ENCODE data around the gene PREPL. TPM values are rescaled to one million over a fixed set of nuclear protein-coding genes. Genes with fewer than 3 reads are reported as not detected.
"Not testable (repeated sequence)": the region's sequence is repeated elsewhere in the genome, so short reads cannot be mapped to it uniquely, and the experiment has no call there.

Gene PREPL
- total RNA-seq, 2 experiments from 2014 or later, result 30.0 to 31.4 TPM

DNA sequence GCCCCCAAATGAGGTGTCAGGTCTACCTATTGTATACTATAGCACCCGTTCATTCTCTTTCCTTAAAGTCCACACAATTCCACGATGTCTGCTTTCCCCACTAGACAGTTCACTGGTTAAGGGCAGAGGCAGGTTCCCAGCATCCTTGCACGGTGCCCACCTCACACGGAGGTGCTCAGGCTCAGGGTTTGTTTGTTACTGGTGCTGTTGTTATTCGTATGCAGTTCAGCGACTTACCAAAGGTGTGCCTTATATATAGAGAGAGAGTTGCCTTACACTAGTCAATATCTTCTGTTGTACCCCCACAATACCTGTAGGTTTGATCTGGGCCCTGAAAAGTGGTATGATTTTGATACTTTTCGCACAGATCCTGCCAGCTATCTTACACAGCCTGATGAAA, 55.4 kb downstream of the PREPL start:
- no peak overlapping the region for H3K4me3 ChIP-seq (ENCODE audit: low read length)
- no peaks in the 10 kb centered on the region for H3K27me3 Mint-ChIP-seq
- DNase-seq (no peak), ATAC-seq (ENCODE audit: poor library complexity) (no peak)
- no peaks in the 10 kb centered on the region for H3K27me3 ChIP-seq (ENCODE audit: control insufficient read depth in 1 of 2, insufficient read depth in 2 of 2, low read length in 2 of 2)
- no peaks in the 10 kb centered on the region for H3K36me3 ChIP-seq (ENCODE audit: insufficient read depth, low read length)
- TF ChIP-seq, protein P1, sequence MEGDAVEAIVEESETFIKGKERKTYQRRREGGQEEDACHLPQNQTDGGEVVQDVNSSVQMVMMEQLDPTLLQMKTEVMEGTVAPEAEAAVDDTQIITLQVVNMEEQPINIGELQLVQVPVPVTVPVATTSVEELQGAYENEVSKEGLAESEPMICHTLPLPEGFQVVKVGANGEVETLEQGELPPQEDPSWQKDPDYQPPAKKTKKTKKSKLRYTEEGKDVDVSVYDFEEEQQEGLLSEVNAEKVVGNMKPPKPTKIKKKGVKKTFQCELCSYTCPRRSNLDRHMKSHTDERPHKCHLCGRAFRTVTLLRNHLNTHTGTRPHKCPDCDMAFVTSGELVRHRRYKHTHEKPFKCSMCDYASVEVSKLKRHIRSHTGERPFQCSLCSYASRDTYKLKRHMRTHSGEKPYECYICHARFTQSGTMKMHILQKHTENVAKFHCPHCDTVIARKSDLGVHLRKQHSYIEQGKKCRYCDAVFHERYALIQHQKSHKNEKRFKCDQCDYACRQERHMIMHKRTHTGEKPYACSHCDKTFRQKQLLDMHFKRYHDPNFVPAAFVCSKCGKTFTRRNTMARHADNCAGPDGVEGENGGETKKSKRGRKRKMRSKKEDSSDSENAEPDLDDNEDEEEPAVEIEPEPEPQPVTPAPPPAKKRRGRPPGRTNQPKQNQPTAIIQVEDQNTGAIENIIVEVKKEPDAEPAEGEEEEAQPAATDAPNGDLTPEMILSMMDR (IDR thresholded peaks at IDR 0.05), result no peak
- ChIA-PET POLR2A (interaction anchor here (0.6 kb wide), 1 partner anchor 56 kb away, joined by 3 read pairs; no protein-coding TSS in a partner anchor), CTCF (interaction anchor here (0.7 to 1.3 kb wide), 3 partner anchors 22 to 173 kb away, joined by 4 read pairs; no protein-coding TSS in a partner anchor)
- intact Hi-C loops (cut with DNase I, micrococcal nuclease), result no loop called here
- H3K27ac ChIP-seq (ENCODE audit: low read depth in 1 of 2, low read length in 2 of 2), result no peak overlapping the region
- H3K9me3 ChIP-seq (ENCODE audit: control insufficient read depth in 1 of 2, insufficient read depth in 1 of 2, low read length in 2 of 2), result peaks cover 15 to 24% of the 10 kb centered on the region in 2 experiments
- H3K4me1 Mint-ChIP-seq (ENCODE audit: low read depth), result no peaks in the 10 kb centered on the region
- no peaks in the 10 kb centered on the region for H3K4me1 ChIP-seq (ENCODE audit: insufficient read depth, low read length)
- H3K27ac Mint-ChIP-seq, result no peak overlapping the region
- H3K9me3 Mint-ChIP-seq, result peaks cover 12% of the 10 kb centered on the region
- H3K36me3 Mint-ChIP-seq (ENCODE audit: low read depth), result peaks cover 16% of the 10 kb centered on the region
- no peak overlapping the region for H3K4me3 Mint-ChIP-seq

DNA sequence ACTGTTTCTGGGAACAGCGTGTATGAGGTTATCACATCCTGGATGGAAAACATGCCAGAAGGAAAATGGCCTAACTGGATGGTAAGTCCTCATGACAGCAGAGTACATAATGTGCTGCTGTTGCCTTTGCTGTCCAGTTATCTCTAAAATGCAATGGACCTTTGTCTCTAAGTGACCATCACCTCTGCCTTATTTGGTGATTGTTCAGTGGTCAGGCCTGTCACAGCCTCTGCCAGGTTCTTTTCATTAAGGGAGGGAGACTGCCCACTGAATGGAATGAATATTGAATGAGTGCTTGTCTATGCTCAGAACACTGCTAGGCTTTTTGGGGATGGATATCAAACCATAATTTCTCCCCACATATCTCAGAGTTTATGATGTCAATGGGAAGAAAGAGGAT, 57.0 kb downstream of the PREPL start:
- ChIA-PET CTCF (no interaction called here), POLR2A (no interaction called here)
- Mint-ChIP-seq H3K4me1 (ENCODE audit: low read depth) (no peaks in the 10 kb centered on the region), H3K27me3 (peaks cover 9% of the 10 kb centered on the region), H3K27ac (no peak overlapping the region), H3K4me3 (no peak overlapping the region), H3K36me3 (ENCODE audit: low read depth) (peaks cover 5% of the 10 kb centered on the region), H3K9me3 (peaks cover 6% of the 10 kb centered on the region)
- intact Hi-C loops (cut with DNase I, micrococcal nuclease), result no loop called here
- Histone ChIP-seq H3K36me3 (ENCODE audit: insufficient read depth, low read length) (no peaks in the 10 kb centered on the region), H3K9me3 (ENCODE audit: control insufficient read depth in 1 of 2, insufficient read depth in 1 of 2, low read length in 2 of 2) (peaks cover 5 to 8% of the 10 kb centered on the region in 2 experiments), H3K4me1 (ENCODE audit: insufficient read depth, low read length) (no peaks in the 10 kb centered on the region), H3K27me3 (ENCODE audit: control insufficient read depth in 1 of 2, insufficient read depth in 2 of 2, low read length in 2 of 2) (no peaks in the 10 kb centered on the region), H3K4me3 (ENCODE audit: low read length) (no peak overlapping the region), H3K27ac (ENCODE audit: low read depth in 1 of 2, low read length in 2 of 2) (no peak overlapping the region)
- no peak for DNase-seq
- no peak for ATAC-seq (ENCODE audit: poor library complexity)
- TF ChIP-seq, protein P1 (IDR thresholded peaks at IDR 0.05), result no peak

DNA sequence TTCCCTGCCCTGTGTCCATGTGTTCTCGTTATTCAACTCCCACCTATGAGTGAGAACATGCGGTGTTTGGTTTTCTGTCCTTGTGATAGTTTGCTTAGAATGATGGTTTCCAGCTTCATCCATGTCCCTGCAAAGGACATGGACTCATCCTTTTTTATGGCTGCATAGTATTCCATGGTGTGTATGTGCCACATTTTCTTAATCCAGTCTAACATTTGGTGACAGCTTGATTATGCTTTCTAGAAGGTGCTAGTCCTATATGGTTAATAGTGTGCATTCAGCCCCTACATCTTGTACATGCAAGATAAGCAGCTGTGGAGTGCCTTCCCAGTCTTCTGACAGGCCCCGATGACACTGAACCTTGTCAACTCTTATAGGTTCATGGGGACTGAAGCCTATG, 57.5 kb downstream of the PREPL start:
- H3K4me1 ChIP-seq (ENCODE audit: insufficient read depth, low read length); H3K27me3 Mint-ChIP-seq; H3K4me3 Mint-ChIP-seq; H3K27me3 ChIP-seq (ENCODE audit: control insufficient read depth in 1 of 2, insufficient read depth in 2 of 2, low read length in 2 of 2); H3K36me3 ChIP-seq (ENCODE audit: insufficient read depth, low read length); H3K4me3 ChIP-seq (ENCODE audit: low read length); H3K4me1 Mint-ChIP-seq (ENCODE audit: low read depth); POLR2A ChIA-PET; DNase-seq; H3K36me3 Mint-ChIP-seq (ENCODE audit: low read depth); H3K9me3 Mint-ChIP-seq; CTCF ChIA-PET; H3K27ac ChIP-seq (ENCODE audit: low read depth in 1 of 2, low read length in 2 of 2); ATAC-seq (ENCODE audit: poor library complexity); H3K9me3 ChIP-seq (ENCODE audit: control insufficient read depth in 1 of 2, insufficient read depth in 1 of 2, low read length in 2 of 2); intact Hi-C loops (cut with DNase I, micrococcal nuclease); H3K27ac Mint-ChIP-seq: not testable (repeated sequence)

DNA sequence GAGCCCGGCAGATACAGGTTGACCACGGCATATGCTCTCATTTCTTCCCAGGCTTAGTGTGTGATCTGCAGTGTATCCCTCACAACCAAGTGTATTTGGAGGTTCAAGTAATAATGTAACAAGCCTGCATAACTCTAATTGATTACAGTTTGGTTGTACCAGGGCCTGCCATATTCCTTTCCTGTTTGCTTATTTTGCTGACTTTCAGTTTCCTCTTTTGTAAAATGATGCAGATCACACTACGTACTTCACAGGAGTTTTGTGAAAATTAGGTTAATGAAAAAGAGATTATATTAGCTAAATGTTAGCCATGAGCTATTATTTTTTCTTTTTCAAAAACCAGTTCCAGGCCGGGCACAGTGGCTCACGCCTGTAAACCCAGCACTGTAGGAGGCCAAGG, 60.2 kb downstream of the PREPL start:
- ChIA-PET CTCF (no interaction called here), POLR2A (no interaction called here)
- Mint-ChIP-seq H3K4me3 (no peak overlapping the region), H3K27me3 (peaks cover 9% of the 10 kb centered on the region), H3K9me3 (no peaks in the 10 kb centered on the region), H3K27ac (no peak overlapping the region), H3K4me1 (ENCODE audit: low read depth) (peaks cover 13% of the 10 kb centered on the region), H3K36me3 (ENCODE audit: low read depth) (no peaks in the 10 kb centered on the region)
- TF ChIP-seq, protein P1 (IDR thresholded peaks at IDR 0.05), result no peak
- no peak for DNase-seq
- Histone ChIP-seq H3K27me3 (ENCODE audit: control insufficient read depth in 1 of 2, insufficient read depth in 2 of 2, low read length in 2 of 2) (no peaks in the 10 kb centered on the region), H3K9me3 (ENCODE audit: control insufficient read depth in 1 of 2, insufficient read depth in 1 of 2, low read length in 2 of 2) (no peaks in the 10 kb centered on the region), H3K4me1 (ENCODE audit: insufficient read depth, low read length) (no peaks in the 10 kb centered on the region), H3K4me3 (ENCODE audit: low read length) (no peak overlapping the region), H3K36me3 (ENCODE audit: insufficient read depth, low read length) (no peaks in the 10 kb centered on the region), H3K27ac (ENCODE audit: low read depth in 1 of 2, low read length in 2 of 2) (no peak overlapping the region)
- intact Hi-C loops (cut with DNase I, micrococcal nuclease), result no loop called here
- no peak for ATAC-seq (ENCODE audit: poor library complexity)

Measured in CD4-positive, alpha-beta T cell (primary cell).